ENCODE data around the gene R3HDML.
A peak's percentile ranks its signal among the peaks of the same experiment; 100 is the strongest.
"Not testable (repeated sequence)": the region's sequence is repeated elsewhere in the genome, so short reads cannot be mapped to it uniquely, and the experiment has no call there.

Gene R3HDML

GRCh38 chr20:44328428-44328827 lies 8.4 kb upstream of the R3HDML start:
- no peak for DNase-seq (ENCODE audit: low spot score)

DNA sequence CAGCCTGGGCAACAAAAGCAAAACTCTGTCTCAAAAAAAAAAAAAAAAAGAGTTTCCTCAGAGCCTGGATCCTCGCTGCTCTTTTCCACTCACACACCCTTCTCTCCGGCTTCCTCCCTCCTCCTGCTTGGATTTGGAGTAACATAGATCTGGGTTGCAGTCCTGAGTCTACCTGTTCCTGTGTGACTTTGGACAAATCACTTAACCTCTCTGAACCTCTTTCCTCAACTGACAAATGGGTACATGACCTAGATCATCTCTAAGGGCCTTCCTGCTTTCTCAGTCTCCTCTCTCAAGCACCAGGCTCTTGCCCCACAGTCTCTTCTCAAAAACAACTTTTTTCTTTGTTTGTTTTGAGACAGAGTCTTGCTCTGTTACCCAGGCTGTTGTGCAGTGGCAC lies 5.6 kb upstream of the R3HDML start:
- no peak for DNase-seq (ENCODE audit: low spot score)

DNA sequence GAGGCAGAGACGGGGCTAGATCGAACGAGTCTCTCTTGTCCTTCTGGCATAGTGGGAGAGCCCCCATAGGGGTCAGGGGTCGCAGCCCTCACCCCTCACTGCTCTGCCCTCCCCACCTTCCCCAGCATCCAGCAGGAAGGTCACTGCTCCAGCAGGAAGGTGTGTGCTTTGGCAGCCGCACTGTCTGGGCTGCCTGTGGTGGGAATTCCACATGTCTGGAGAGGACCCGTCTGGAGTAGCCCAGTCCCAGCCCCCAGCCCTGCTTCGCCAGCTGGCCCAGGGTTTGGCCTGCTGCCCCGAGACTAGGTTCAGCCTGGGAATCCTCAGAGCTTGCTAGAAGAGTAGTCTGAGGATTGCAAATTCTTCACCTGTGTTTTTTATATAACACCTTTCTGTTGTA lies 2.5 kb upstream of the R3HDML start:
- no peak for DNase-seq (ENCODE audit: low spot score)

DNA sequence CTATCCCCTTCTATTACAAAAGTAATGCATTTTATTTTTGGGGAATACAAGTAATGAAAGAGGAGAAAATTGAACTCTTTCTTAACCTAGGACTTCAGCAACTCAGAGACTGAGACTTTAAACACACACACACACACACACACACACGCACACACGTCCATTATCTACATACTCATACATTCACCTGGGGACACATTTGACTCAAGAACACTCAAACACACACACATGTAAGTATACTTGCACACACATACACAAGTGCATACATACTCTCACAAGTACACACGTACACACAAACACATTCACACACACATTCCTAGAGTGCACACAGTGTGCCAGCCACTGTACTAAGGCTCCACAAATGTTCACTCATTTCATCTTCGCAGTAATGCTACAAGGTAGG lies 2.1 kb upstream of the R3HDML start:
- DNase-seq (ENCODE audit: low spot score), result no peak

GRCh38 chr20:44335675-44336074 lies 1.2 kb upstream of the R3HDML start:
- no peak for DNase-seq (ENCODE audit: low spot score)

DNA sequence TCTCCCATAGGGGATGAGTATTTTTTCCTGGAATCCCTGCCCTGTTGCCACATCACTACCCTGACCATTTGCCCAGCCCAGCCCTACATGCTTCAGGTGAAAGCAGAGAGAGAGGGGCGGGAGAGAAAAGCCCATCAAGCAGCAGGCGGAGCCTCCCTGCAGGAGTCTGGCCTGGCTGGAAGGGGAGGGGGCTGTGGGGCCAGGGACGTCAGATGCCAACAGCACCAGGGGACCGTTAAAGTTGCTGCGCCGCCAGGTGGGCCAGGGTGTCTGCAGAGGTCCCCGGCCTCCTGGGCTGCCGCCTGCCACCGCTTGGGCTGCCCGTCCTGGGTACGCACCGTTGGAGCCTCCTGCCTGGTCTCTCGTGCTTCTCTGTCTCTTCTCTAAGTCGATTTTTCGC lies 757 bp upstream of the R3HDML start:
- DNase-seq (ENCODE audit: low spot score), result no peak

- peak; percentile 57 for DNase-seq (ENCODE audit: low spot score)
These were observed 5.4 kb downstream of the R3HDML start for GRCh38 chr20:44342248-44342647.

DNA sequence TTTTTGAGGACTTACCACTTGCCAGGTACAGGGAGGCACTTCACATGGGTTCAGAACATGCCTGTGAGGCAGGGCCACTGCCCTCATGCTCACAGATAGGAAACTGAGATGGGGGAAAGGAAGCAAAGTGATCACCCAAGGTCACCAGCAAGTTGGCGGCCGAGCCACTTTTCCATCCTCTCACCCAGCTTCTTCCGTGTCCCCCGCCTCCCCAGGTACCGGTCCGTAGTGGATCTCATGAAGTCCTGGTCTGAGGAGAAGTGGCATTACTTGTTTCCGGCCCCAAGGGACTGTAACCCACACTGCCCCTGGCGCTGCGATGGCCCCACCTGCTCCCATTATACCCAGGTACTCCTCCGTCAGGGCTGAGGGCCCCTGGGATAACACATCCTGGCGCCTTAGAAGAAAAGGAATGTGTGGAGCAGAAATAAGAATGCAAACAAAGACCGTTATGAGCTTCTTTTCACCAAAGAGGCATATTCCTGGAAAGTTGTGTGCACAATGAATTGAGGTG lies 6.4 kb downstream of the R3HDML start:
- no peak for DNase-seq (ENCODE audit: low spot score)

DNA sequence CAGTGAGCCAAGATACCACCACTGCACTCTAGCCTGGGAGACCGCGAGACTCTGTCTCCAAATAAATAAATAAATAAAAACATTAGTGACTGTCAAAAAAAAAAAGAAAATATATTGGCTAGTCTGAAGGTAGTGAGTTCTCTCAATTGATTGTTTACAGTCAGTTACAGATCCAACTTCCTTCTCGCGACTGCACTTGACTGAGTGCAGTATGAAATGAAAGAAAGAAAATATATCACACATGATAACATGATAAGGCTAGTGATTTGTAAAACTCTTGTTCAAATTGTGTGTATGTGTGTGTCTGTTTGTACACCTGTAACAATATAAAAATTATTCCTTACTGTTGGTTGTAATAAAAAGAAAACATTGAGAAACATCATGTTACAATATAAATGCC lies 7.9 kb downstream of the R3HDML start:
- no peak for DNase-seq (ENCODE audit: low spot score)

- no peak for DNase-seq (ENCODE audit: low spot score)
These were observed 8.3 kb downstream of the R3HDML start for GRCh38 chr20:44345147-44345546.

GRCh38 chr20:44345941-44346340 lies 9.1 kb downstream of the R3HDML start:
- DNase-seq (ENCODE audit: low spot score), result not testable (repeated sequence)

GRCh38 chr20:44348168-44348659 lies 11.4 kb downstream of the R3HDML start:
- no peak for DNase-seq (ENCODE audit: low spot score)

DNA sequence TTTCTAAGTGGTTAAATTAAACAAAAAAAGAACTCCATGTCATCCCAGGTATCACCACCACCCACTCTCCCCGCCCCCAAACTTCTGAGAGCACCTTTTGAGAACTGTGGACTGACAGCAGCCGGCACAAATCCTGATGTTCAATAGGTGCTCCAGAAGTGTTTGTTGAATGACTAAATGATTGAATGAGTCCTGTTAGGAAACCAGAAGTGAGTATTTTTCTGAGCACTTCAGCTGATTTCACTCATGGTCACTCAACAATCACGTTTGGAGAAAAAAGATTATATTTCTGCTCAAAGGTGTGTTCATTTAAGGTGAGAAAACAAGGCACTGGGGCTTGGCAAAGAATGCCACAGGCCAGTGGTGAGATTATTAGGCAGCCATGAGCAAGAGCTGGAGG lies 12.5 kb downstream of the R3HDML start:
- DNase-seq (ENCODE audit: low spot score), result no peak

- DNase-seq (ENCODE audit: low spot score), result no peak
These were observed 13.7 kb downstream of the R3HDML start for GRCh38 chr20:44350567-44350966.

DNA sequence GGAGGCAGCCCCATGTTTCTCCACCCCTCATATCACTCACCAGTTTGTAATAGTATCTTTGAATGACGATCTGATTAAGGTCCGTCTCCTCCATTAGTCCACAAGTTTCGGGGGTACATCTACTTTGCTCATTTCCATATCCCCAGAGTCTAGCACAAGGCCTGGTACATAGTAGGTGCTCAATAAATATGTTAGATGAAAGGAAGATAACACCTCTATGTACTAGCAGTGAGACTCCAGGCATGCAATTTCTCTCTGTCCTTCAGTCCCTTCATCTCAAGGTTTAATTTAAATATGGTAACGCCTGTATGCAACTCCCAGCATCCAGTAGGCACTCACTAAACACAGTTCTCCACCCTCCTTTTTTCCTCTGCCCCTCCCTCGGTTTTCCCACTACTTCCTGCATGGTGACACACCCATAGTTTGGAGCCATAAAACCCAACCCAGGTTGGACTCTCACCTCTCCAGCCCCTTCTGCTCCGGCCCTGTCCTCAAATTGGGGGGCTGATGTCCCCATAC lies 18.2 kb downstream of the R3HDML start:
- DNase-seq (ENCODE audit: low spot score), result no peak

GRCh38 chr20:44355498-44356352 lies 18.9 kb downstream of the R3HDML start, which contains the start of gene HNF4A:
Gene HNF4A (plus strand): TSS chr20:44355699. CDS start chr20:44355805, 106 bp downstream.
- DNase-seq (ENCODE audit: low spot score), result no peak

- no peak for DNase-seq (ENCODE audit: low spot score)
These were observed 19.5 kb downstream of the R3HDML start for GRCh38 chr20:44356353-44356723.

- no peak for DNase-seq (ENCODE audit: low spot score)
These were observed 20.2 kb downstream of the R3HDML start for GRCh38 chr20:44357020-44357419.

DNA sequence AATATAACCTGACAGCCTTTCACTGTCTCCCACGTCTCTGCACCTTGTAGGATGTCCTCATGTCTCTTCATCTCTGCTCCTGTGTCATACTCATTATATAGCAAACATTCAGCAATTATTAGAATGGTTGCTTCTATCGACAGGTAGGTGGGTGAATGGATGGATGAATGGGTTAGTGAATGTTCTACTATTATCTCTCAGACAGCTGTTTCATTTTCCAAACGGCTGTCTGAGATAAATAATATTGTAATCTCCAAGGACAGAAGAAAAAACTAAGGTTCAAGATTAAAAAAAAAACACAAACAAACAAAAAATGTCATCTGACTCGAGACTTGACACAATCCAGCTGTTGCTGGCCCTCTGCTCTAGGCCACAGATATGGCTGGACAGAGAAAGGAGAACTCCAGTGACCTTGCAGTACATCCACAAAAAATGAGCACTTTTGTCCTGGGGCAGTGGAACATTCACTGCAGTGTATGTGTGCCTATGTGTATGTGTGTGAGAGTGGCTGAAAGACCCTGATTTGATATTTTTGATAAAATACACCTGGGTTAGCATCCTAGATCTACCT lies 20.8 kb downstream of the R3HDML start:
- no peak for DNase-seq (ENCODE audit: low spot score)

- no peak for DNase-seq (ENCODE audit: low spot score)
These were observed 21.9 kb downstream of the R3HDML start for GRCh38 chr20:44358776-44359175.

- DNase-seq (ENCODE audit: low spot score), result no peak
These were observed 23.4 kb downstream of the R3HDML start for GRCh38 chr20:44360221-44360620.

GRCh38 chr20:44361021-44361420 lies 24.2 kb downstream of the R3HDML start:
- peak; percentile 30 for DNase-seq (ENCODE audit: low spot score)

- DNase-seq (ENCODE audit: low spot score), result no peak
These were observed 25.7 kb downstream of the R3HDML start for GRCh38 chr20:44362466-44362940.
